HEK293T (cell line): ENCODE measurements around the gene TTC33.

Experiments
- FOXA1 ChIP-seq: fragments of 450-650 bp; IDR thresholded peaks from 2 replicates; pipeline ENCODE4 v1.6.1; 2016; ENCODE audit warnings: mild to moderate bottlenecking
- FOXK2 ChIP-seq: fragments of 450-650 bp; IDR thresholded peaks from 2 replicates; pipeline ENCODE4 v1.6.1; 2016; ENCODE audit warnings: mild to moderate bottlenecking
- FOXM1 ChIP-seq: fragments of 450-650 bp; IDR thresholded peaks from 2 replicates; pipeline ENCODE4 v1.6.1; 2017; ENCODE audit warnings: mild to moderate bottlenecking, borderline replicate concordance
- L3MBTL2 ChIP-seq: fragments of 450-650 bp; conservative IDR thresholded peaks from 2 replicates; pipeline ENCODE4 v1.6.1; 2016; ENCODE audit warnings: mild to moderate bottlenecking
- LEF1 ChIP-seq: fragments of 450-650 bp; IDR thresholded peaks from 2 replicates; pipeline ENCODE4 v1.6.1; 2017; ENCODE audit warnings: mild to moderate bottlenecking, borderline replicate concordance
- SP1 ChIP-seq: fragments of 450-650 bp; IDR thresholded peaks from 2 replicates; pipeline ENCODE4 v1.6.1; 2017
- TARDBP ChIP-seq: fragments of 450-650 bp; IDR thresholded peaks from 2 replicates; pipeline ENCODE4 v1.6.1; 2016

DNA sequence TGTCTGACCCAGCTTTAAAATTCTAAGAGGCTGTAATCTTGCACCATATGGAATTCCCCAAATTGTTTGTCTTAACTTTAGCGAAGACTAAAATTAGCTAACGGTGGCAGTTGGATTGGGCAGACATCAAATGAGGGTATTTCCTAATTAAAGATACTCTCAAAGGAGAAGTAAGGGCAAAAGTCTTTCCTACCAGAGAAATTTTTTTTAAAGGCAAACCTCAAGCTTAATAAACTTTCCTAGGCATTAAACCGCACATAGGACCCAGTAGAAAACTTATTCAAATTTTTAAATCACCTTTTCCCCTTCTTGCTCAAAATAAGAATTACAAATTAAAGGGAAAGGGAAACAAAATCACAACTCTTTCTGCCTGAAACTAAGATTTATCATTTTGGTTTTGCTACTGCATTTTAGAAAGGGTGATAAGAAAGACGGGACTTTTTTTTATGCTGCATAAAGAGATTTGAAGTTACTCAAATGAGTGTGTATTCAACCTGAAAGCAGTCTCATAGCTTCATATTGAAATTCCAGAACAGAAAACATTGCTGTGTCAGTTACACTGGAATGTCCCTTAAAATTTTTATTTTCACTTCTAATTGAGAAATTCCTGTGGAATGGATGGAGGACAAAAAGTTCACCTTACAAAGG lies 265.2 kb downstream of the TTC33 start:
- no peak for TF ChIP-seq L3MBTL2
- TF ChIP-seq FOXM1 = no peak
- TF ChIP-seq FOXA1 = no peak
- no peak for TF ChIP-seq LEF1
- no peak for TF ChIP-seq FOXK2
- no peak for TF ChIP-seq SP1
- no peak for TF ChIP-seq TARDBP
